ENCODE data around the gene ASPM.
A peak's percentile ranks its signal among the peaks of the same experiment; 100 is the strongest.

ASPM gene

GRCh38 chr1:197141575-197141974, 4.9 kb downstream of the ASPM start:
- no peak for TF ChIP-seq TOX (CRISPR knock-in tag; IDR thresholded peaks at IDR 0.05; ENCODE audit: borderline replicate concordance)
- no peak for TF ChIP-seq ESRRG (CRISPR knock-in tag; IDR thresholded peaks at IDR 0.05)
- no peak for TF ChIP-seq ZNF70 (CRISPR knock-in tag; IDR thresholded peaks at IDR 0.05)
- no peak for TF ChIP-seq POU6F1 (CRISPR knock-in tag; IDR thresholded peaks at IDR 0.05; ENCODE audit: borderline replicate concordance, low read depth)
- no peak for TF ChIP-seq ZNF565 (CRISPR knock-in tag; conservative IDR thresholded peaks at IDR 0.05; ENCODE audit: low read depth)
- TF ChIP-seq SNAI2 (CRISPR knock-in tag; IDR thresholded peaks at IDR 0.05), result no peak
- no peak for TF ChIP-seq PATZ1 (CRISPR knock-in tag; IDR thresholded peaks at IDR 0.05; ENCODE audit: borderline replicate concordance)
- no peak for TF ChIP-seq TSHZ2 (CRISPR knock-in tag; IDR thresholded peaks at IDR 0.05)
- no peak for TF ChIP-seq TCF4 (CRISPR knock-in tag; IDR thresholded peaks at IDR 0.05; ENCODE audit: borderline replicate concordance)
- TF ChIP-seq ZFP30 (CRISPR knock-in tag; IDR thresholded peaks at IDR 0.05), result no peak
- TF ChIP-seq CSRNP3 (CRISPR knock-in tag; IDR thresholded peaks at IDR 0.05), result no peak
- TF ChIP-seq ISL1 (CRISPR knock-in tag; IDR thresholded peaks at IDR 0.05), result no peak
- ATAC-seq, result no peak

- ATAC-seq, result peak; percentile 30
Measured at GRCh38 chr1:197140121-197140520, 6.3 kb downstream of the ASPM start.

GRCh38 chr1:197139169-197139568, 7.3 kb downstream of the ASPM start:
- ATAC-seq, result no peak
- TF ChIP-seq ISL1 (CRISPR knock-in tag; IDR thresholded peaks at IDR 0.05) (no peak), CSRNP3 (CRISPR knock-in tag; IDR thresholded peaks at IDR 0.05) (no peak), OSR1 (CRISPR knock-in tag; IDR thresholded peaks at IDR 0.05) (no peak), CREB5 (CRISPR knock-in tag; IDR thresholded peaks at IDR 0.05; ENCODE audit: low read depth) (no peak), ESRRG (CRISPR knock-in tag; IDR thresholded peaks at IDR 0.05) (no peak), ZNF70 (CRISPR knock-in tag; IDR thresholded peaks at IDR 0.05) (no peak), ZNF565 (CRISPR knock-in tag; conservative IDR thresholded peaks at IDR 0.05; ENCODE audit: low read depth) (no peak), CSDC2 (CRISPR knock-in tag; IDR thresholded peaks at IDR 0.05) (no peak), SNAI2 (CRISPR knock-in tag; IDR thresholded peaks at IDR 0.05) (no peak), ZFP30 (CRISPR knock-in tag; IDR thresholded peaks at IDR 0.05) (no peak), RARB (CRISPR knock-in tag; IDR thresholded peaks at IDR 0.05) (no peak), GLIS3 (CRISPR knock-in tag; IDR thresholded peaks at IDR 0.05) (no peak), ZNF8 (CRISPR knock-in tag; IDR thresholded peaks at IDR 0.05) (no peak)

More at GRCh38 chr1:197140121-197140520, 6.3 kb downstream of the ASPM start:
- TF ChIP-seq ZC3H10 (CRISPR knock-in tag; IDR thresholded peaks at IDR 0.05), result peak; percentile 84
- peak; percentile 65 for TF ChIP-seq TOX (CRISPR knock-in tag; IDR thresholded peaks at IDR 0.05; ENCODE audit: borderline replicate concordance)
- no peak for TF ChIP-seq CSDC2 (CRISPR knock-in tag; IDR thresholded peaks at IDR 0.05)
- TF ChIP-seq OSR1 (CRISPR knock-in tag; IDR thresholded peaks at IDR 0.05), result peak; percentile 85
- no peak for TF ChIP-seq TSHZ2 (CRISPR knock-in tag; IDR thresholded peaks at IDR 0.05)

All from SK-N-SH treated with all-trans-retinoic acid at 6 μM for 48 hours (cell line).